Measurements from ENCODE around the gene TOM1L2. TPM values are rescaled to one million over a fixed set of nuclear protein-coding genes. Genes with fewer than 3 reads are reported as not detected.
"Not testable (repeated sequence)": the region's sequence is repeated elsewhere in the genome, so short reads cannot be mapped to it uniquely, and the experiment has no call there.

Gene TOM1L2
- total RNA-seq, 1 experiment from 2014 or later = 35.5 TPM

DNA sequence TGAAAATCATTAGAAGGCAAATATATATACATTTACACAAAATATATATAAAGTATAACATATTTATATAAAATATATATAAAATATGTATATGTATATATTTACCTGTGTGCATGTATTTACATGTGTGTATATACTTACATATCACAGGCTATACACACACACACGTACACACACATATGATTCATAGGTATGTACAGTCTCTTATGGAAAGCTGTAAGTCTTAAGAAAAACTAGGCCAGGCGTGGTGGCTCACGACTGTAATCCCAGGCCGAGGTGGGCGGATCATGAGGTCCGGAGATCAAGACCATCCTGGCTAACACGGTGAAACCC lies 14.7 kb downstream of the TOM1L2 start:
- no peak for DNase-seq
- intact Hi-C loops (cut with micrococcal nuclease; ENCODE audit: unreplicated experiment) = no loop called here
- peaks cover 35% of the 10 kb centered on the region for H3K4me1 Mint-ChIP-seq (ENCODE audit: low read depth, unreplicated experiment)
- TF ChIP-seq, protein P1, sequence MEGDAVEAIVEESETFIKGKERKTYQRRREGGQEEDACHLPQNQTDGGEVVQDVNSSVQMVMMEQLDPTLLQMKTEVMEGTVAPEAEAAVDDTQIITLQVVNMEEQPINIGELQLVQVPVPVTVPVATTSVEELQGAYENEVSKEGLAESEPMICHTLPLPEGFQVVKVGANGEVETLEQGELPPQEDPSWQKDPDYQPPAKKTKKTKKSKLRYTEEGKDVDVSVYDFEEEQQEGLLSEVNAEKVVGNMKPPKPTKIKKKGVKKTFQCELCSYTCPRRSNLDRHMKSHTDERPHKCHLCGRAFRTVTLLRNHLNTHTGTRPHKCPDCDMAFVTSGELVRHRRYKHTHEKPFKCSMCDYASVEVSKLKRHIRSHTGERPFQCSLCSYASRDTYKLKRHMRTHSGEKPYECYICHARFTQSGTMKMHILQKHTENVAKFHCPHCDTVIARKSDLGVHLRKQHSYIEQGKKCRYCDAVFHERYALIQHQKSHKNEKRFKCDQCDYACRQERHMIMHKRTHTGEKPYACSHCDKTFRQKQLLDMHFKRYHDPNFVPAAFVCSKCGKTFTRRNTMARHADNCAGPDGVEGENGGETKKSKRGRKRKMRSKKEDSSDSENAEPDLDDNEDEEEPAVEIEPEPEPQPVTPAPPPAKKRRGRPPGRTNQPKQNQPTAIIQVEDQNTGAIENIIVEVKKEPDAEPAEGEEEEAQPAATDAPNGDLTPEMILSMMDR (IDR thresholded peaks at IDR 0.05; ENCODE audit: insufficient read depth in 1 of 2, low read depth in 1 of 2, low read length in 1 of 2, severe bottlenecking in 1 of 2, unreplicated experiment in 1 of 2) = no peak
- BruUV-seq (replicated peaks) = no TSS peak
- H3K4me3 Mint-ChIP-seq (ENCODE audit: unreplicated experiment) = no peak overlapping the region
- H3K27me3 Mint-ChIP-seq (ENCODE audit: insufficient read depth, unreplicated experiment) = no peaks in the 10 kb centered on the region
- H3K9me3 Mint-ChIP-seq (ENCODE audit: unreplicated experiment) = no peaks in the 10 kb centered on the region
- CTCF ChIA-PET = no interaction called here
- Histone ChIP-seq H3K36me3 (ENCODE audit: control insufficient read depth, insufficient read depth, low read length) (no peaks in the 10 kb centered on the region), H3K4me3 (ENCODE audit: low read depth, low read length) (no peak overlapping the region), H3K9me3 (no peaks in the 10 kb centered on the region), H3K27me3 (replicated peaks; ENCODE audit: control insufficient read depth, insufficient read depth, low read length) (no peaks in the 10 kb centered on the region), H3K4me1 (peaks cover 42% of the 10 kb centered on the region)
- POLR2A ChIA-PET = no interaction called here
- peaks cover 32% of the 10 kb centered on the region for H3K36me3 Mint-ChIP-seq (ENCODE audit: insufficient read depth, unreplicated experiment)
- peak overlapping the region; percentile 80 for H3K27ac Mint-ChIP-seq (ENCODE audit: unreplicated experiment)

- H3K27ac Mint-ChIP-seq (ENCODE audit: unreplicated experiment); POLR2A ChIA-PET; H3K27me3 Mint-ChIP-seq (ENCODE audit: insufficient read depth, unreplicated experiment); BruUV-seq (replicated peaks); CTCF ChIA-PET; H3K9me3 Mint-ChIP-seq (ENCODE audit: unreplicated experiment); H3K4me3 Mint-ChIP-seq (ENCODE audit: unreplicated experiment); H3K9me3 ChIP-seq; DNase-seq; intact Hi-C loops (cut with micrococcal nuclease; ENCODE audit: unreplicated experiment); H3K27me3 ChIP-seq (replicated peaks; ENCODE audit: control insufficient read depth, insufficient read depth, low read length); H3K36me3 ChIP-seq (ENCODE audit: control insufficient read depth, insufficient read depth, low read length); H3K4me3 ChIP-seq (ENCODE audit: low read depth, low read length): not testable (repeated sequence)
- Mint-ChIP-seq H3K36me3 (ENCODE audit: insufficient read depth, unreplicated experiment) (peaks cover 31% of the 10 kb centered on the region), H3K4me1 (ENCODE audit: low read depth, unreplicated experiment) (peaks cover 30% of the 10 kb centered on the region)
- H3K4me1 ChIP-seq = peaks cover 39% of the 10 kb centered on the region
Observed at GRCh38 chr17:17955790-17956341, 16.3 kb downstream of the TOM1L2 start.

- ChIA-PET CTCF (interaction anchor here (0.7 kb wide), 1 partner anchor 10 kb away, joined by 3 read pairs; no protein-coding TSS in a partner anchor), POLR2A (no interaction called here)
- intact Hi-C loops (cut with micrococcal nuclease; ENCODE audit: unreplicated experiment) = no loop called here
- TF ChIP-seq, protein P1 (IDR thresholded peaks at IDR 0.05; ENCODE audit: insufficient read depth in 1 of 2, low read depth in 1 of 2, low read length in 1 of 2, severe bottlenecking in 1 of 2, unreplicated experiment in 1 of 2) = no peak
- H3K9me3 Mint-ChIP-seq (ENCODE audit: unreplicated experiment) = no peaks in the 10 kb centered on the region
- H3K36me3 Mint-ChIP-seq (ENCODE audit: insufficient read depth, unreplicated experiment) = peaks cover 18% of the 10 kb centered on the region
- peaks cover 12% of the 10 kb centered on the region for H3K4me1 Mint-ChIP-seq (ENCODE audit: low read depth, unreplicated experiment)
- no peaks in the 10 kb centered on the region for H3K27me3 Mint-ChIP-seq (ENCODE audit: insufficient read depth, unreplicated experiment)
- no peaks in the 10 kb centered on the region for H3K27me3 ChIP-seq (replicated peaks; ENCODE audit: control insufficient read depth, insufficient read depth, low read length)
- H3K4me1 ChIP-seq = peaks cover 25% of the 10 kb centered on the region
- no peak overlapping the region for H3K4me3 ChIP-seq (ENCODE audit: low read depth, low read length)
- H3K4me3 Mint-ChIP-seq (ENCODE audit: unreplicated experiment) = no peak overlapping the region
- H3K36me3 ChIP-seq (ENCODE audit: control insufficient read depth, insufficient read depth, low read length) = no peaks in the 10 kb centered on the region
- no TSS peak for BruUV-seq (replicated peaks)
- DNase-seq = no peak
- no peak overlapping the region for H3K27ac Mint-ChIP-seq (ENCODE audit: unreplicated experiment)
- no peaks in the 10 kb centered on the region for H3K9me3 ChIP-seq
Observed at GRCh38 chr17:17954079-17954478, 18.1 kb downstream of the TOM1L2 start.

DNA sequence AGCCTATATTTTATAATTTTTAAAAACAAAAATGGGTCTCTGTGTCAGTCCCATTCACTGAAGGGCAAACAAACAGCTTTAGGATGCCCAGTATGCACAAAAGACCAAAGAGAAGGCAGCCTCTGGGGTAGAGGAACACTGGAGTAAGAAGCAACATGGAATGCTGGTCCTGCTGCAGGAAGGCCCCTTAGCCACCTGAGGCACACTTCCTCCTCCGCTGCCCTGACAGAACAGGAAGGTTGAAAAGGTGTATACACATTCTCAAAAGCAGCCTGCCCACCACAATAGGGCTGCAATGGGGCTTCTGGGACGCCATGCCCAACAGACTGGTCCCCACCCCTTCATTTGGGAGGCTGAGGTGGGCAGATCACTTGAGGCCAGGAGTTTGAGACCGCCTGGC lies 19.5 kb downstream of the TOM1L2 start:
- Histone ChIP-seq H3K4me3 (ENCODE audit: low read depth, low read length) (no peak overlapping the region), H3K4me1 (peaks cover 15% of the 10 kb centered on the region), H3K9me3 (no peaks in the 10 kb centered on the region), H3K27me3 (replicated peaks; ENCODE audit: control insufficient read depth, insufficient read depth, low read length) (no peaks in the 10 kb centered on the region), H3K36me3 (ENCODE audit: control insufficient read depth, insufficient read depth, low read length) (no peaks in the 10 kb centered on the region; the same call in 1 of the 2 replicates)
- no peaks in the 10 kb centered on the region for H3K27me3 Mint-ChIP-seq (ENCODE audit: insufficient read depth, unreplicated experiment)
- H3K36me3 Mint-ChIP-seq (ENCODE audit: insufficient read depth, unreplicated experiment) = peaks cover 24% of the 10 kb centered on the region
- intact Hi-C loops (cut with micrococcal nuclease; ENCODE audit: unreplicated experiment) = no loop called here
- no peak overlapping the region for H3K4me3 Mint-ChIP-seq (ENCODE audit: unreplicated experiment)
- H3K27ac Mint-ChIP-seq (ENCODE audit: unreplicated experiment) = no peak overlapping the region
- no peaks in the 10 kb centered on the region for H3K9me3 Mint-ChIP-seq (ENCODE audit: unreplicated experiment)
- no peaks in the 10 kb centered on the region for H3K4me1 Mint-ChIP-seq (ENCODE audit: low read depth, unreplicated experiment)
- no peak for DNase-seq
- BruUV-seq (replicated peaks) = no TSS peak
- ChIA-PET CTCF (interaction anchor here (1.0 kb wide), 1 partner anchor 34 kb away, joined by 3 read pairs; no protein-coding TSS in a partner anchor), POLR2A (no interaction called here)
- TF ChIP-seq, protein P1 (IDR thresholded peaks at IDR 0.05; ENCODE audit: insufficient read depth in 1 of 2, low read depth in 1 of 2, low read length in 1 of 2, severe bottlenecking in 1 of 2, unreplicated experiment in 1 of 2) = peak in 1 of 2 experiments; percentile 39
